ENCODE measurements around the gene RGS6.

The RGS6 gene

DNA sequence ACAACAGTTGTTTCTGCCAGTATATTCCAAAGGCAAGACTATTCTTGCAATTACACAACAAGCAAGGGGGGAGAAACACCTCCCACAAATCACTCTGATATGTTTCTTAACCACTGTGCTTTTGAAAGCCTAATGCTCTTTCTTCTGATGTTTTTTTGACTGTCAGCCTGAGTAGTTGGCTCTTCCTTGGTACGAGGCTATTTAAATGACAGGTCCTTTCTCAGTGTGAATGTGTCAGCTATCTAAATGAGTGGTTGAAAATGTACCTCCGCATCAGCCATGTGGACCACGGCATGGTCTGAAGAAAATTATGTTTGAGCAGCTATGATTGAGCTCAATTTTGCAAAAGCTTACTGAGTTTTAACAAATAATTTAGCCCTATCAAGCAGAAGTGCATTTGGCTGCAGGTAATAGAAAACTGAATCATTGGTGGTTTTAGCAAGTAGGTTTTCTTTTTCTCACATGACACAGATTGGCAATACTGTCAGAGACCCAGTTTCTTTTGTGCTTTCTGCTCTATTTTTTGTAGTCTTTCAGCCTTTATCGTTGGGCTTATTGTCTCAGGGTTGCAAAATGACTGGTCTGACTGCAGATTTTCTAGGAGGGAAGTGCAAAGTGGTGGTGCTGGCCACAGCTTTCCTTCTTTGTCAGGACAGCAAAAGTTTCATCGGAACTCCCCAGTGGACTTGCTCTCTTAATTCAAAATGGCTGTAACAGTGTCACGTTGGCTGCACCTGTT lies 162.8 kb downstream of the RGS6 start:
- DNase-seq = no peak

DNA sequence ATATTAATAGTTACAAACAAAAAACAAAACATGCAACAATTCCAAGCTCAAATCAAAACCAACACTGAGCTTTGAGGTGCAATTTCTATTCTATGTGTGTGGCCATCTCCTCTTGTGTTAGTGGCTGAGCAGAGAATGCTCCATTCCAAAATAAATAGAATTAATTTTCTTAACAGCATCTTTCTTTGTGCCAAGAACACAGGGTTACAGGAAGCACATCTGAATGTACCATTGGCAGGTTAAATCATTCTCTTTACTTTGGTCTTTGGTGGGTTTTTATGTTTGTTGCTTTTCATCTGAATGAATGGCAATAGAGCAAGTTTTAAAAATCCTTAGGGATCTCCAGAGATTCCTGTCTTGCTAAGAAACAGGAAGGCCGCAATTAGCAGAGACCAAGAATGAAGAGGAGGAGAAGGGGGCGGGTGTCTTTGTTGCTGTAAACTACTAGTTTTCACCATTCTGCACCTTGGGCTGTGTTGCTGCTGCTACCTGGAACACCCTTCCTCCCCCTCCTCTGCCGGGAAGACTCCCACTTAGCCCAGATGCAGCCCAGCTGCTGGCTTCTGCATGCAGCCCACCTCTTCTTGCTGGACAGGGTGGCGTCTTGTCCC lies 165.0 kb downstream of the RGS6 start:
- DNase-seq = no peak

DNA sequence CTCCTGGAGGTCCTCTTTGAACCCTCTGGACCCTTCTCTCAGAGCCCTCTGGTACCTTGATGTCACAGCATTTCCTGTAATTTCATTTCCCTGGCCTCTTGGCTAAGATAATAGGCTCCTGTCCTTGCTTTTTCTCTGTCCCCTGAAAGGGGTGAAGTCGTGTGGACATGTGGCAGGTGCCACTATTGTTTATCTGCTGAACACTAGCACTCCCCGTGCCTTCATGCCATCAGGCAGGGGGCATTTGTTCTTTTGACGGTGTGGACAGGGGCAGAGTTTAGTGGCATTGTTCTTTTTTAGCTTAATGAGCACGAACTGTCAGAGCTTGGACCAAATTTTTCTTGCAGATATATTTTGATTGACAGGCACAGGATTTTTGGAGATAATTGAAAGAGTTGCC lies 166.0 kb downstream of the RGS6 start:
- DNase-seq = no peak

DNA sequence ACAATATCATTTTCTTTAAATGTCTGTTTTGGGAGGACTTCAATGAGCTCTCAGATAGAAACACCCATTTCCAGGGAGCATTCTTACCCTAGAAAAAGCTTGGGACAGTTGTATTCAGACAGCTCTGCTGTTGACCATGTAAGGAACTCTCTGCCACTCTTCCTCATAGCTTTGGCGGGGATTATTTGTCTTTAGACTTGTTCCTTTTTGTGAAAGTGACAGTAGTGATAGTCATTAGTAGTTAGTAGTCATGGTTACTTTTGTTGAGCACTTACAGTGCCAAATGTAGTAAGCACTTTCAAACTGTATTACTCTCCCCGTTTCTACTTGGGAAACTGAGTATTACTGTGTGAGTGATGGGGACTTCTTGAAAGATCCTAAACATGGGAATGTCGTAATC lies 167.3 kb downstream of the RGS6 start:
- no peak for DNase-seq

DNA sequence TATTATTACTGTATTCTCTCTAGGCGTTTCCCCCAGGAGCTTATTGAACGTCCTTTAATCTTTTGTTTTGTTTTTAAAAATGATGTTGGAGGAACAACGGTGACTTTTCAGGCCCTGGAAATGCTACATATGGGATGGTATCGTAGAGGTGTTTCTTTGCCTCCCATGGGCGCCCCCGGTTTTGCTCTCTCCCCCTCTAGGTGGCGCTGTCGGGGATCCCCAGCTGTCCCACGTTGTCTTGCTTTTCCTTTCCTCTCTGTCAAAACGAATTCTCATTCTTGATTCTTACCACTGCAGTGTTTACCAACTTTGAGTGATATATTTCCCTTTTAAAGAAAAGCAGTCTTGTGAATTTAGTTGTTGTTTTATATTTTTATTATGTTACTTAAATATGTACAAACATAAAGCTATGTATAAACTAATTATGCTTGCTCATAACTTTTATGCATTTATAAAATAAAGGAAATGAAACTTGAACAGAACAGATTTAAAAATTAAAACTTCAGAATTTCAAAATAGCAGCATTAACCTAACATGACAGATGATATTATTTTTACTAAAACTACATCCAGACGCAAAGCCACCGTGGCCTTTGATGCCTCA lies 171.9 kb downstream of the RGS6 start:
- DNase-seq = no peak

DNA sequence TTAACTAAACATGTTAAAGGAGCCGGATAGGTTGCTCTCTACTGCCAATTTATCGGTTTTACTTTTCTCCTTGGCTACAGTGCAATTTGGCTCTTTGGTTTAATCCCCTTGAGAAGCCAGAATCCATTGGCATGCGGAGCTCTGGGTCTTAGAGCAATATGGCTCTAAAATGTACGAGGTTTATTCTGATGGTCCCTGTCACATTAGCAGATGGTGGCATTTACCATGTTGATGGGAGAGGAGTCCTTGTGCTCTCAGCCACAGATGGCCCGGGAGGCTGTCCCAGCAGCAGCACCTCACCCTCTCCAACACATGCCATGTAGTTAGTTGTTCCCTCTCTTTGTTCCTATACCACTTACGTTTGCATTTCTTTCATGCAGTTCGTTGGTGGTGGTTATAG lies 179.7 kb downstream of the RGS6 start:
- no peak for DNase-seq

DNA sequence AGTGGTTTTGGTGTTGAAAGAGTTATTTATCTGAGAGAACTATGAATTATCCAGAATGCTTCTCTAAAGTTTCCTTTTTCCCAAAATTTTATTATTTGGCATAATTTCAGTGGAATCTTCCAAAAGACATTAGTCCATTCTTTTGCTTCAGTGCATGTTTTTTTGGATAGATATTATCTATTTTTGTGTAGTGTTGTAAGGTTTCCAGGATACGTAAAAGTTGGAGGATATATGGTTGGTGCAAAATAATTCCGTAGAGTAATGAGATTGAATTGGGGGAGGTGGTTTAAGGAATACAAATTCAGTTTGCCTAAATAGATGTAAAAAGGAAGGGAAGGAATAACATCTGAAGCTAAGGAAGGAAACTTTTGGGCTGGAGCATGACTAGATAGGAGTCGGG lies 186.6 kb downstream of the RGS6 start:
- no peak for DNase-seq

DNA sequence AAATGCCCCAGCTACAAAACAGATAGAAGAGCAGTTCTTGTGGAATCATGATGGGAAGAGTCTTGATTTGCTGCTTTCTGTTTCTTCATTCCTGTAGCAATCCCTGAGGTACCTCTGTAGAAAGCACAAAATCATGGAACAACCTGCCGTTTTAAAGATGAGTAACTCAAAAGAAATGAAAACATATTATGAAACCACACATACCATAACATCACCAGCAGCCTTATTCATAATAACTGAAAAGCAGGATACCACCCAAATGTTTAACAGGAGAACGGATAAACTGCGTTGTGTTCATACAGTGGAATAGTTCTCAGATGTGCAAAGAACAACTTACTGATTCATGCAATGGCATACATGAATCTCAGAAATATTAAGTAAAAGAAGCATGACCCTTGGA lies 188.1 kb downstream of the RGS6 start:
- DNase-seq = no peak

DNA sequence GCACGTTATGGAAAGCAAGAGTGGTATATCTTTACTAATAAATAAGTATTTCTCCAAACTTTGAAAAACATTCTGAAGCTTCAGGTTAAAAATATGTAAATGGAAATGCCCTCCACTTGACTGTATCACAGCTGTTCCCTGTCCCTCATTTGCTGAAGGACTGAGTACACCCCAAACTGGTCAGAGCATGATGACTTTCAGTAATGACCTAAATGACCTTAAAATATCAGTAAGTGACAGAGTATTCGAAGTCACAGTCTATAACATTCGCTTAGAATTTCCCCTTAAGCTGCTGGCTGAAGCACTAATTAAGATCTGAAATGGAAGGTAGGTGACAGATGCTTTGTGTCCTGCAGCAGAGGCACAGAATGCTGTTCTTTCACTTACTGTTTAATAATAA lies 191.5 kb downstream of the RGS6 start:
- no peak for DNase-seq

DNA sequence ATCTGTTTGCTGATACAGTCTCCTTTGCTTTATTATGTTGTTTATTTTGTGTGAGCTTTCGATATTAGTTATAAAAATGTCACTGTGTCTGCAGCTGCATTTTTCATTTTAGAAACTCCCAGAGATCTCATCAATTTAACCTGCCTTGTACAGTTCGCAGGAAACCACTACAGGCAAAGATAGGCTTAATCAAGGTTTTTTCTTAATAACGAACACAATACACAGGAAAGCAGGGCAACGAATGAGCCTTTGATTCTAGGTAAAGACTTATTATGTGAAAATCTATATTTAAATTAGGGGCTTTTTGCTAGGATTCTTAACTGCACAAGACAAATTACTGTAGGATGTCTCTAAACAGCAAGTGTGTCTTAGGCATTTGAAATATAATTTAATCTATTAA lies 191.9 kb downstream of the RGS6 start:
- no peak for DNase-seq

DNA sequence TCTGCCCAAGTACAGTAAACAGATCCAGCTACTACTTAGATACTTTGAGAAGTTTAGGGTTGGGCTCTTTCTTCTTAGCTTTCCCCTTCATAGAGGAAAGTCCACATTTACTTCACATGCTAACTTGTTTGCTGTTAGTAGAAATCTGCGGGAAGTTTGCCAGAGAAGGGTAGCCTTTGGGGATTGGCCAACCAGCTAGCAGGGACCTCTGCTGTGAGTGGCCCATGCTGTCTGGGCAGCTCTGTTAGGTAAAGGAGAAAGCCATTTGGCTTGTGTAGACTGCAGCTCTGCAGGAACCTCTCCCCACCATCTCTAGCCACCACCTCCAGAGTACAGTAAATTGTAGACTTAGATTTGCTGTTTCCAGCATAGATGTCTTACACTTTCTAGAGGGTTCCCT lies 193.9 kb downstream of the RGS6 start:
- no peak for DNase-seq

DNA sequence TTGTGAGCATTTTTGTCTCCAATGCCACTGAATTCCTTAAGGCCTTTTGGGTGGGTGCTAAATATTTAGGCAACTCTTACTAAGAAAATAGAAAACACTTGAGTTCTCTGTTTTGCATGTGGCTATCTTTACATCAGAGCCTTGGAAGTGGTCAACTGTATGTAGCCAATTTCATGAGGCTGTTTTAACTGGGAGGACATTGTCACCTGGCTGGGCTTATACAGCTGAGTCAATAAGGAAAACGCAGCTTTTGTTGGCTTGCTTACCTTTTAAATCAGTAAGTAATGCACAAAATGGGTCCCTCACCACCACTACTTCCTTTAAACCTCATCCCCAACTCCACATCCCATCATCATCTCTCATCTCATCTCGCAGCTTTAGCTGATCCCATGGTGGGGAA lies 194.3 kb downstream of the RGS6 start:
- DNase-seq = no peak

DNA sequence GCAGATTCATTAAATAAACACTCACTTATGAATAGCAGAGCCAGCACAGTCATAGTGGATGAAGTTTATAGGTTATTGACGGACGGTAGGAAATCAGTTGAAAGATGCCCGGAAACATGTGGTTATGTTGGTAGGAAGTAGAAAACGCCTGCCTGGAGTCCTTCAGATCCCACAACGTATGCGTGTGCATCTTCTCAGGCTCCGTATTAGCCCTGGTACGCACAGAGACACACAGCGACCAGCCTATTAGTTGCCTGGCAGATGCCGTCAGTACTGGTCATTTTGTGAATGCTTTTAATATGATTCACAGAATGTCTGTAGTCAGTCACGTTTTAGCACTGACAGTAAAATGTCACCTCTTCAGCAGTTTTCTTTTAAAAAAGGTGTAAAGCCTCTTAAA lies 196.4 kb downstream of the RGS6 start:
- no peak for DNase-seq

DNA sequence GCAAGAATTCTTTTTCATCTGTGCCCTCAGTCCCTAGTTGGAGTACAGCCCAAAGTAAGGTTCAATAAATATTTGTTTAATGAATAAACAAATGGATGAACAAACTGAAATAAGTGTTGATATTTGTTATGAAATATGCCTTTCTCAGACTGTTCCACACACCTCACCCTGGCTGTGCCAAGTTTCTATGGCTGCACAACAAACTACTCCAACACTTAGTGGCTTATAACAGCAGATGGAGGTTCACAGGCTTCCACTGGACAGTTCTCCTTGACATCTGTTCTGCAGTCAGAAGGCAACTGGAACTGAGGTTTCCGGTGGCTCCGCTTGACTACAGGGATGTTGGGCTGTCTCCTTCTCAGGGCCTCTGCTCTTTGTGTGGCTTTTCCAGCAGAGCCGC lies 197.1 kb downstream of the RGS6 start:
- no peak for DNase-seq

DNA sequence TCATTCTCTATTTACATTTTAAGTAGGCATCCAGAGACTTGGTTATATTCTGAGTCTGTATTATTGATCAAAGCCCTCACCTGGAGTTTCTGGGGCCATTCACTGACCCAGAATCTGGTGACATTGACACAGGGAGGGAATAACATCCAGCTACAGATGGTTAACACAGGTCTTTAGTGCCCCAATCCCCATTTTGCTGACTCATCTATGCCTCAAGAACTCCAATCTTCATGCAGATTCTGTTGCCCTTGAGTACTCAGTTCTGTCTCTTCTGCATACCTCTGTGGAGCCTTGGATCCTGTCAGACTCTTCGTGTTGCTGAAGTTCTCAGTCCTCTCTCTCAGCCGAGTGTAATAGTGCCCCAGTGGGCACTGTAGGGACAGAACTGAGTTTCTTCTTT lies 208.9 kb downstream of the RGS6 start:
- DNase-seq = no peak

DNA sequence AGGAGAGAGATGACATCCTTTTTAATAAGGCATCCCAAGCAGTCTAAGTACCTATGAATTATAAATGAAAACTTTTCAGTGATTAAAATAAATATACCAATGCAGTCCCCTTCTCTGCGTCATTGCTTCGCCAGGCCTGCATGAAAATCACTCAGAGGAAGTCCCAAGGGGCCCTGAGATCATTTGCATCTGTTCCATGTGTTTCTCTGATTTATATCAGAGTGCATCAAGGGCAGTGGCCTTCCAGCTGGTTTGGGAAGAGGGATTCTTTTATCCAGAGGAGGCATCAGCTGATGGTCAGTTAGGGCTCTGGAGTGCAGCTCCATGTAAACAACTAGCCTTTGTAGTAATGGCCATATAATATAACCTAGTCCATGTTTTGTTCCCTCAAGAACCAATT lies 210.1 kb downstream of the RGS6 start:
- DNase-seq = no peak

DNA sequence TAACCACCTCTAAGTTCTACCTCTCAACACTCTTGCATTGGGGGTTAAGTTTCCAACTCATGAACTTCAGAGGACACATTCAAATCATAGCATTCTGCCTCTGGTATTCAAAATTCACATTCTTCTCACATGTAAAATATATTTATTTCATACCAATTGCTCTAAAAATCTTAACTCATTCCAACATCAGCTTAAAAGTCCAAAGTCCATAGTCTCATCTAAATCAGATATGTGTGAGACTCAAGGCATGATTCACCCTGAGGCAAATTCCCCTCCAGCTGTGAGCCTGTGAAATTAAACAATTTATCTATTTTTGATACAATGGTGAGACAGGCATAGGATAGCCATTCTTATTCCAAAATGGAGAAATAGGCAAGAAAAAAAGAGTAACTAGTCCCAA lies 214.0 kb downstream of the RGS6 start:
- no peak for DNase-seq

DNA sequence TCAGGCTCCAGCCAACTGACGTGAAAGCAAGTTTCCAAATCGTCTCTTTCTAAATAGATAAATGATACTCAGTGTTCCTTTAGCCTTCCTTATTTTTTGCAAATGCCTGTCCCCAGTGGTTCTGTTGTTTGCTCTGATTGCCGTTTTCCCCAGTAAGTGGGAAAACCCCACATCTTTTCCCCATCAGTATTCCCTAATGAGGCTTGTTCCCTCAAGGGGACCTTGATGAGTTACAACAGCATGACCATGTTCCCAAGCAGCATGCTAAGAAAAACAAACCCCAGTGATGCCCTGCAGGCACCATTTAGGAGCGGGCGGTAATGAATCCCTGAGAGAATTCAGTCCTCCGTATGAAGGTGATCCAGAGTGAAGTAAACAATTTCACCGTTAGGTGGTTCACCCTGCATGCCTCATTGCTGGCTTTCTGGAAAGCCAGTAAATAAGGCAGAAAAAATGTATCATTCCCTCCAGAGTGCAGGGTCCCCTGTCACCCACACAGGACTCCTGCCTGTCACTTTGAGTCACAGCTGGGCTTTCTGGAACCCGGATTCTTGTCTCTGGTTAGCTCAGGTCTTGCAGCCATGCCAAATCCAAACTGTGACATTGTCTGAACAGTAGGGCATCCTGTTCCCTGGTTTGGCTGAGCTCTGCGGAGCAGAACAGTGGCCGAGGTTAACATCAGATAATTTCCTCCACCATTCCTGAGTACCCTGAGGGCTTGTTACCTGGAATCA lies 222.6 kb downstream of the RGS6 start:
- no peak for DNase-seq

DNA sequence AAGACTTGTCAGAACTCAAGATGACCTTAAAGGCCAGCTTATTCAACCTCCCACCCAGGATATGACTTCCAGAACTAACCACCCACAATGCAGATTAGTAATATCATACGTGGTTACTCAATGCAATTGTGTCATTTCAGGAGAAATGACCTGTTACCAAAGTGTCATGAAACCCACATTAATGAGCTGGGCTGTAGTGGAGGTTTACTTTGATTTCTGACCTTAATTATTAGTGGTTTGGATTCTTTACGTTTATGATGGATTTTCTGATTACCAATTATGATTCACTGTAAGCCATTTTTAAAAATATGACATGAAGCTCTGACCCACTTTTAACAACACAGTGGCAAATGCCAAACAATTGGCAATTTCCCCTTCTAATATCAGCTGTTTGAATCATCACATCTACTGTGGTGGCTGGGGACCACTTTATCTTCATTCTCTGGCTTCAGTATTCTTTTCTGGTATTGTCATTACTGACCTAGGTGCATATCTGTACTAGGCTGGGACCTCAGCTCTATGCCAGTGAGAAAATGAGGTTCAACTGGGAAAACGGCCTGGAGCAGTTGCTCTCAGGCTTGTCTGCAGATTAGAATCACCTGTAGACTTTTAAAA lies 223.3 kb downstream of the RGS6 start:
- no peak for DNase-seq

DNA sequence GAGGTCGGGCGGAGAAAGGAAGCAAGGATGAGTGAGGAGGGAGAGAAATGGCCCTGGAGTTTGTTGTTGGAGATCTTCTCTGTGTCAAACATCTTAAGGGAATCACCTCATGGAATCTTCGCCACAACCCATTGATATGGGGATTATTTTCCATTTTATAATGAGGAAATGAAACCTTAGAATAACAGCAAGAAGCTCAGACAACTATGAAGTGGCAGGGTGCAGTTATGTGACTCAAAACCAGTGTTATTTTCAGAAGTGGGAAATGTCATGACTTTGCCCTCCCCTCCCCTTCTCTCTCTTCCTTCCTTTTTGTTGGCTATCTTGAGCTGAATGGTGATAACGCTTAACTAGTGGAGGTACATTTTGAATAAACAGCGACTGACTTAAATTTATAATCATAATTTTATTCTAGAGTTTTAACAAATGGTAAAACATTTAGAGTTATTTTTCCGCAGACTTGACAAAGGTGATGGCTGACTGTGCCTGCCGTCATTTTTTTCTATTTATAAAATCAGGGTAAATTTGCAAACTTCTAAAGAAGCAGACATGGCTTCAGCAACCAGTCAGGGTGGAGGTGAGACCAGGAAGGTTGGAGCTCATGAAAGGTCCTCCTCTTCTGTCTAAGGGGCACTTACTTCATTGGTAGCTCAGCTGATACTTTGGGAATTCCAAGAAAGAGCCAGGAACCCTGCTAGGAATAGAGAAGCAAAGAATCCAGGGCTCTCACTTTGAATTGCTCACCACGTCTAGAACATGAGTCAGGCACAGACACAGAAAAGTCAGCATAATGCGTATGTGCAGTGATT lies 232.4 kb downstream of the RGS6 start:
- no peak for DNase-seq

DNA sequence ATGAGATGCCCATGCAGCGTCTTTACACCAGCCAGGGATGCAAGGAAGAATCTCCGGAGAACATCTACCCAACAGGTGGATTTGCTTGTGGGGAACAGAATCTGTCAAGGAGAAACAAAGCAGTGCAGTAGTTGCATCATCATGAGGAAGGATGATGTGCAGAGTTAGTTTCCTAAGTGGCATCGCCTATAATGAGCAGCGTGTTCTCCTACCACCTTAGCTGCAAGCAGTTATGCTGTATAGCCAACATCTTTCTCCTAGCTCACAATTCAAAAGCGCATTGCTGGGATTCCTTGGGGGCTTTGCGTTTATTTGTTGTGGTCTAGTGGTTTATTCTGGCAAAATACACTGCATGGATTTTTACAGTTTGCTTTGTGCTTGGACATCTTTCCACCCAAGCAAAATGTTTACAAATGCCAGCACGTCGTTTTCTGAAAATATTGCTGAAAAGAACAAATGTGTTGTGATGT lies 233.0 kb downstream of the RGS6 start:
- DNase-seq = no peak

DNA sequence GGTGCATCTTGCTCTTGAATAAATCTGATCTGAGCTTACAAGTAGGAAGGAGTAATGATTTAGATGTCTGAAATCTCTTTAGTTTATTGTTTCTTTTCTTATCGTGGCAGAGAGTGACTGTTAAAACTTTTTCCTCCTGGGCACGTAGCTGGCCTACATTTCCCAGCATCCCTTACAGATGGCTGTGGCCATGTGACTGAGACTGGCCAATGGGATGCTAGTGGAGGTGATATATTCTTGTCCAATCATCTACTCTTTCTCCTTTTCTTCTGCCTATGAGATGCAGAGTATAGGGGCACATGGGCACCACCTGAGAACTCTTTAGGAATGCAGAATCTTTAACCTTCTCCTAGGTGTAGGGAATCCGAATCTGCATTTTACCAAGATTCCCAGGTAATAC lies 237.3 kb downstream of the RGS6 start:
- no peak for DNase-seq

DNA sequence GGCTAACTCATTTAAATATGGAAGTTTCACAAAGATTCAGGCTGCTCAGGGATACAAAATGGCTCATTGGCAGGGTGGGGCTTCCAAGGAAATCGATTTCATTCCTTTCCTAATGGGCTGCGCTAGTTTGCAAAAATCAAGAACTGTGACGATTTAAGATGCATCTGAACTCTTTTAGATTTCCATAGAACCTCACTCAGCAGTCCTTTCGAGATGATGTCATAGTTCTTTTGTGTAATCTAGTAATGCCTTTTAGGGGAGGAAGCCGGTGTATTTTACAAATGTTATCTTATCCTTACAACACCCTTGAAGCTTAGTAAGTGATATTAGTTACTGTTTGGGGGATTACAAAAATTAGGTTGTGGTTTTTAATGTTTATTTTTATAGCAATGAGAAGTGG lies 239.8 kb downstream of the RGS6 start:
- DNase-seq = no peak

Data from RPMI8226 (cell line).